Measurements from ENCODE around the gene PRSS21.

DNA sequence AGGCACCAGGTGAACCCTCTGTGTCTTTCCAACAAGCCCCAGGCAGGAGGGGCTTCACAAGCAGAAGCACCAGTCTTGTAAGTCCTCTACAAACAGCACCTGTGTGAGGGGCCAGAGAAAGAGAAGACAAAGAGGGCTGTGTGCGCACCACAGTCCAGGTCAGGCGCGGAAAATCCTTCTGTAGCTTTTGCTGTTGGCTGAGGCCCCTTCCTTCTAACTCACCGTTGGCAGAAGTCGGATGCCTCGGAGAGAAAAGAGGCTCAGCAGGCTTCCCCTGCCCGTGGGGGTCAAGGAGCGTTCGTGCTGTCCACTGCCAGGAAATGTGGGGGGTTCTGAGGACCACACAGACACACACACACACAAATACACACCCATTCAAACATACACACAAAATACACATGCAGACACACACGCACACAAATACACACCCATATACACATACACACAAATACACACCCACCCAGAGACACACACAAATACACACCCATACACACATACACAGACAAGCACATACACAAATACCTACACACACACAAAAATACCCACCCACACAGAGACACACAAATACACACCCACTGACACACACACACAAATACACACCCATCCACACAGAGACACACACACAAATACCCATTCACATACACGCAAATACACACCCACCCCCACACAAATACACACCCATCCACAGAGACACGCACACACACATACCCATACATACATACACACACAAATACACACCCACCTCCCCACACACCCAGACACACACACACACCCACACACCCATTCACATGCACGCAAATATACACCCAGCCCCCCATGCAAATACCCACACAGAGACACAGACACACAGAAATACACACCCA, 19.8 kb downstream of the PRSS21 start:
- TF ChIP-seq, protein P1, sequence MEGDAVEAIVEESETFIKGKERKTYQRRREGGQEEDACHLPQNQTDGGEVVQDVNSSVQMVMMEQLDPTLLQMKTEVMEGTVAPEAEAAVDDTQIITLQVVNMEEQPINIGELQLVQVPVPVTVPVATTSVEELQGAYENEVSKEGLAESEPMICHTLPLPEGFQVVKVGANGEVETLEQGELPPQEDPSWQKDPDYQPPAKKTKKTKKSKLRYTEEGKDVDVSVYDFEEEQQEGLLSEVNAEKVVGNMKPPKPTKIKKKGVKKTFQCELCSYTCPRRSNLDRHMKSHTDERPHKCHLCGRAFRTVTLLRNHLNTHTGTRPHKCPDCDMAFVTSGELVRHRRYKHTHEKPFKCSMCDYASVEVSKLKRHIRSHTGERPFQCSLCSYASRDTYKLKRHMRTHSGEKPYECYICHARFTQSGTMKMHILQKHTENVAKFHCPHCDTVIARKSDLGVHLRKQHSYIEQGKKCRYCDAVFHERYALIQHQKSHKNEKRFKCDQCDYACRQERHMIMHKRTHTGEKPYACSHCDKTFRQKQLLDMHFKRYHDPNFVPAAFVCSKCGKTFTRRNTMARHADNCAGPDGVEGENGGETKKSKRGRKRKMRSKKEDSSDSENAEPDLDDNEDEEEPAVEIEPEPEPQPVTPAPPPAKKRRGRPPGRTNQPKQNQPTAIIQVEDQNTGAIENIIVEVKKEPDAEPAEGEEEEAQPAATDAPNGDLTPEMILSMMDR (IDR thresholded peaks at IDR 0.05; ENCODE audit: low read depth, low read length, missing input control), result no peak
- TF ChIP-seq, protein P2, sequence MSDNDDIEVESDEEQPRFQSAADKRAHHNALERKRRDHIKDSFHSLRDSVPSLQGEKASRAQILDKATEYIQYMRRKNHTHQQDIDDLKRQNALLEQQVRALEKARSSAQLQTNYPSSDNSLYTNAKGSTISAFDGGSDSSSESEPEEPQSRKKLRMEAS (IDR thresholded peaks at IDR 0.05), result no peak

All from liver (tissue), 2 donors.